OCI-LY7 (cell line): ENCODE measurements around the gene TRIML1.

Experiments used
- CTCF ChIP-seq: fragments of 200-600 bp; sonication (generic); conservative IDR thresholded peaks from 2 replicates; pipeline ENCODE4 v1.5.1; 2014; ENCODE audit warnings: mild to moderate bottlenecking, antibody characterized with exemption, low read length, moderate library complexity, mixed read lengths
- EZH2phosphoT487 ChIP-seq: fragments of 200-600 bp; sonication (generic); IDR thresholded peaks from 2 replicates; pipeline ENCODE4 v1.6.1; 2018; ENCODE audit warnings: low read depth, borderline replicate concordance, mild to moderate bottlenecking, mixed run types, antibody characterized with exemption, low read length, moderate library complexity, mixed read lengths

- no peak for TF ChIP-seq CTCF
- TF ChIP-seq EZH2phosphoT487: no peak
These were observed 7.0 kb upstream of the TRIML1 start for GRCh38 chr4:188132232-188132631.
